ENCODE results near the gene IQCB1.

DNA sequence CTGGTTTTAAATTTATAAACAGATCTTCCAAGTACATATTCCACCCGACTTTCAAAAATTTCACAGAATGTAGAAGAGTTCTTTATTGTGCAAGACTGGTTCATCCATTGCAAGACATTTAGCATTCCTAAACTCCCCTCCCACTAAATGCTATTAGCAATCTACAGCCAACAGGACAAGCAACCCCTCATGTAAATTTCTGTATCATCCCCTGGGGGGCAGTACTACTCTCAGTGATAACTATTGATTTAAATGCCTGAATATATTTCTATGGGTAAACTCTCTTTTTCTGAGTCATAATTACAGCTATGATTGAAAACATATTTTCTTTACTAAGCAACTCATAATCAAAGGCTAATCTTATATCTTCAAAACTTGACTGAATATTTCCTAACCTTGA, 48.6 kb upstream of the IQCB1 start:
- TF ChIP-seq, protein P1, sequence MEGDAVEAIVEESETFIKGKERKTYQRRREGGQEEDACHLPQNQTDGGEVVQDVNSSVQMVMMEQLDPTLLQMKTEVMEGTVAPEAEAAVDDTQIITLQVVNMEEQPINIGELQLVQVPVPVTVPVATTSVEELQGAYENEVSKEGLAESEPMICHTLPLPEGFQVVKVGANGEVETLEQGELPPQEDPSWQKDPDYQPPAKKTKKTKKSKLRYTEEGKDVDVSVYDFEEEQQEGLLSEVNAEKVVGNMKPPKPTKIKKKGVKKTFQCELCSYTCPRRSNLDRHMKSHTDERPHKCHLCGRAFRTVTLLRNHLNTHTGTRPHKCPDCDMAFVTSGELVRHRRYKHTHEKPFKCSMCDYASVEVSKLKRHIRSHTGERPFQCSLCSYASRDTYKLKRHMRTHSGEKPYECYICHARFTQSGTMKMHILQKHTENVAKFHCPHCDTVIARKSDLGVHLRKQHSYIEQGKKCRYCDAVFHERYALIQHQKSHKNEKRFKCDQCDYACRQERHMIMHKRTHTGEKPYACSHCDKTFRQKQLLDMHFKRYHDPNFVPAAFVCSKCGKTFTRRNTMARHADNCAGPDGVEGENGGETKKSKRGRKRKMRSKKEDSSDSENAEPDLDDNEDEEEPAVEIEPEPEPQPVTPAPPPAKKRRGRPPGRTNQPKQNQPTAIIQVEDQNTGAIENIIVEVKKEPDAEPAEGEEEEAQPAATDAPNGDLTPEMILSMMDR (IDR thresholded peaks at IDR 0.05): no peak
- TF ChIP-seq POLR2A (IDR thresholded peaks at IDR 0.05): no peak
